ENCODE results near the gene P2RY8. TPM values are rescaled to one million over a fixed set of nuclear protein-coding genes. Genes with fewer than 3 reads are reported as not detected.

The P2RY8 gene
- total RNA-seq, 1 experiment from 2014 or later: 0.44 TPM

DNA sequence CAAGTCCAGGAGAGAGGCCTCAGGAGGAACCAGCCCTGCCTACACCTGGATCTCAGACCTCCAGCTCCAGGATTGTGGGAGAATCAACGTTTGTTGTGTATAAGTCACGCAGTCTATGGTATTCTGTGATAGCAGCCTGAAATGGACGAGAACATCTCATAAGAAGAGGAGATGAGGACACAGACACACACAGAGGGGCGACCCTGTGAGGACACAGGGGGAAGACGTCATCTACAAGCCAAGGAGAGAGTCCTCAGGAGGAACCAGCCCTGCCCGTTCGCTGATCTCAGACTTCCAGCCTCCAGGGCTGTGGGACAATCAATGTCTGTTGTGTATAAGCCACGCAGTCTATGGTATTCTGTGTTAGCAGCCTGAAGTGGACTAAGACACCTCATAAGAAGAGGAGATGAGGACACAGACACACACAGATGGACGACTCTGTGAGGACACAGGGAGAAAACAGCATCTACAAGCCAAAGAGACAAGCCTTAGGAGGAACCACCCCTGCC lies 20.3 kb downstream of the P2RY8 start:
- CTCF ChIA-PET: no interaction called here
- Histone ChIP-seq H3K9me3 (ENCODE audit: control insufficient read depth in 1 of 2, insufficient read depth in 1 of 2, low read depth in 1 of 2, low read length in 2 of 2) (no peaks in the 10 kb centered on the region), H4K20me1 (ENCODE audit: insufficient read depth) (no peaks in the 10 kb centered on the region), H3K27me3 (ENCODE audit: insufficient read depth, low read length) (0 out of 2 replicates have a peak, but pooled peaks cover 8% of the 10 kb centered on the region), H3K4me1 (ENCODE audit: control insufficient read depth in 1 of 2, insufficient read depth in 2 of 2, low read length in 2 of 2) (no peaks in the 10 kb centered on the region), H3K9ac (ENCODE audit: low read length) (no peak overlapping the region), H3K4me3 (replicated peaks in 1 of 2; ENCODE audit: low read depth in 1 of 2, low read length in 2 of 2) (no peak overlapping the region), H3K4me2 (ENCODE audit: low read length) (no peak overlapping the region), H3K36me3 (ENCODE audit: control insufficient read depth in 1 of 2, insufficient read depth in 2 of 2, low read length in 2 of 2) (no peaks in the 10 kb centered on the region), H3K79me2 (ENCODE audit: insufficient read depth, low read length) (no peaks in the 10 kb centered on the region), H3K27ac (ENCODE audit: low read depth, low read length) (no peak overlapping the region), H3K9me2 (ENCODE audit: insufficient read depth) (no peaks in the 10 kb centered on the region), H2AFZ (ENCODE audit: low read depth, low read length, poor library complexity, severe bottlenecking) (no peak overlapping the region)
- no peak for DNase-seq (ENCODE audit: low read depth, low spot score)
- BruUV-seq (replicated peaks): no TSS peak
- intact Hi-C loops (cut with micrococcal nuclease): no loop called here
- TF ChIP-seq EZH2phosphoT487 (IDR thresholded peaks at IDR 0.05; ENCODE audit: borderline replicate concordance) (no peak), JUND (IDR thresholded peaks at IDR 0.05) (no peak), ZFX (IDR thresholded peaks at IDR 0.05) (no peak), TCF7L2 (IDR thresholded peaks at IDR 0.05; ENCODE audit: borderline replicate concordance, extremely low read depth, insufficient read depth, insufficient read length) (no peak)
- POLR2A ChIA-PET: no interaction called here
- RAD21 ChIA-PET (ENCODE audit: low non-redundant PET in 1 of 2, low total read pairs in 2 of 2, uncharacterized antibody in 2 of 2, unreplicated experiment in 2 of 2): no interaction called here
- no peak for ATAC-seq

GRCh38 chrX:1511829-1512228 lies 25.2 kb downstream of the P2RY8 start:
- H2AFZ ChIP-seq (ENCODE audit: low read depth, low read length, poor library complexity, severe bottlenecking): no peak overlapping the region
- no peaks in the 10 kb centered on the region for H3K79me2 ChIP-seq (ENCODE audit: insufficient read depth, low read length)
- H3K9me3 ChIP-seq (ENCODE audit: control insufficient read depth in 1 of 2, insufficient read depth in 1 of 2, low read depth in 1 of 2, low read length in 2 of 2): no peaks in the 10 kb centered on the region
- TF ChIP-seq ELF1 (IDR thresholded peaks at IDR 0.05; ENCODE audit: borderline replicate concordance, low read depth) (no peak), RAD21 (IDR thresholded peaks at IDR 0.05; ENCODE audit: low read depth) (no peak), CEBPB (IDR thresholded peaks at IDR 0.05; ENCODE audit: low read depth) (no peak), EZH2phosphoT487 (IDR thresholded peaks at IDR 0.05; ENCODE audit: borderline replicate concordance) (no peak), SIN3A (IDR thresholded peaks at IDR 0.05; ENCODE audit: low read depth) (no peak), POLR2A (IDR thresholded peaks at IDR 0.05; ENCODE audit: borderline replicate concordance, extremely low read depth, insufficient read depth, insufficient read length) (no peak), ZBTB33 (IDR thresholded peaks at IDR 0.05; ENCODE audit: extremely low read depth, insufficient replicate concordance, low read length) (no peak), SP1 (IDR thresholded peaks at IDR 0.05; ENCODE audit: low read depth) (no peak), EGR1 (IDR thresholded peaks at IDR 0.05; ENCODE audit: low read depth) (no peak), TCF7L2 (IDR thresholded peaks at IDR 0.05; ENCODE audit: borderline replicate concordance, extremely low read depth, insufficient read depth, insufficient read length) (no peak), SRF (IDR thresholded peaks at IDR 0.05; ENCODE audit: low read depth) (no peak), CBX3 (IDR thresholded peaks at IDR 0.05; ENCODE audit: low read depth) (no peak), ATF3 (IDR thresholded peaks at IDR 0.05) (no peak), EZH2 (IDR thresholded peaks at IDR 0.05) (no peak), ZFX (IDR thresholded peaks at IDR 0.05) (no peak)
- TF ChIP-seq, protein P1, sequence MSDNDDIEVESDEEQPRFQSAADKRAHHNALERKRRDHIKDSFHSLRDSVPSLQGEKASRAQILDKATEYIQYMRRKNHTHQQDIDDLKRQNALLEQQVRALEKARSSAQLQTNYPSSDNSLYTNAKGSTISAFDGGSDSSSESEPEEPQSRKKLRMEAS (IDR thresholded peaks at IDR 0.05): no peak
- DNase-seq (ENCODE audit: low read depth, low spot score): no peak
- no peak for ATAC-seq
- H3K36me3 ChIP-seq (ENCODE audit: control insufficient read depth in 1 of 2, insufficient read depth in 2 of 2, low read length in 2 of 2): no peaks in the 10 kb centered on the region
- no peaks in the 10 kb centered on the region for H3K9me2 ChIP-seq (ENCODE audit: insufficient read depth)
- no peak overlapping the region for H3K4me3 ChIP-seq (replicated peaks in 1 of 2; ENCODE audit: low read depth in 1 of 2, low read length in 2 of 2)
- no peak overlapping the region for H3K4me2 ChIP-seq (ENCODE audit: low read length)
- no TSS peak for BruUV-seq (replicated peaks)
- H3K27ac ChIP-seq (ENCODE audit: low read depth, low read length): no peak overlapping the region
- POLR2A ChIA-PET: no interaction called here
- H4K20me1 ChIP-seq (ENCODE audit: insufficient read depth): no peaks in the 10 kb centered on the region
- 0 out of 2 replicates have a peak, but pooled peaks cover 8% of the 10 kb centered on the region for H3K27me3 ChIP-seq (ENCODE audit: insufficient read depth, low read length)
- RAD21 ChIA-PET (ENCODE audit: low non-redundant PET in 1 of 2, low total read pairs in 2 of 2, uncharacterized antibody in 2 of 2, unreplicated experiment in 2 of 2): no interaction called here
- no peaks in the 10 kb centered on the region for H3K4me1 ChIP-seq (ENCODE audit: control insufficient read depth in 1 of 2, insufficient read depth in 2 of 2, low read length in 2 of 2)
- H3K9ac ChIP-seq (ENCODE audit: low read length): no peak overlapping the region
- CTCF ChIA-PET: no interaction called here
- intact Hi-C loops (cut with micrococcal nuclease): no loop called here

Data from HCT116 (cell line).